MCF 10A (cell line): Measurements from ENCODE around the gene MRRF. TPM values are rescaled to one million over a fixed set of nuclear protein-coding genes. Genes with fewer than 3 reads are reported as not detected.

Experiments
- BruUV-seq: library from RNA; stranded (reverse); fragments of 400-500 nt; replicated peaks from 2 replicates; lab custom pipeline; 2021; lab: Mats Ljungman, UMichigan
- CTCF ChIA-PET: fragments of 300-600 bp; sonication (Branson Sonifier 250); formaldehyde crosslinking; extraction: SDS; loops from one replicate; lab custom pipeline; 2021; ENCODE audit warnings: antibody characterized with exemption, inconsistent platforms; lab: Yijun Ruan, JAX
- POLR2A ChIA-PET: fragments of 300-600, 350-650 bp; sonication (Branson Sonifier 250); formaldehyde crosslinking; extraction: SDS; loops from one replicate; lab custom pipeline; 2020; ENCODE audit warnings: antibody characterized with exemption, inconsistent platforms; lab: Yijun Ruan, JAX
- DNase-seq: peaks from one replicate; pipeline ENCODE4 v3.0.0-alpha.2; 2018; ENCODE audit not compliant: unreplicated experiment
- H3K27ac Mint-ChIP-seq: one replicate; pipeline ENCODE4 v1.8.0; 2022; ENCODE audit warnings: mild to moderate bottlenecking, low read depth, mixed read lengths; ENCODE audit not compliant: unreplicated experiment
- H3K27me3 Mint-ChIP-seq: one replicate; pipeline ENCODE4 v1.8.0; 2022; ENCODE audit warnings: mixed read lengths; ENCODE audit not compliant: insufficient read depth, unreplicated experiment
- H3K36me3 Mint-ChIP-seq: one replicate; pipeline ENCODE4 v1.8.0; 2022; ENCODE audit warnings: mild to moderate bottlenecking, moderate library complexity, mixed read lengths; ENCODE audit not compliant: insufficient read depth, unreplicated experiment
- H3K4me1 Mint-ChIP-seq: one replicate; pipeline ENCODE4 v1.8.0; 2022; ENCODE audit warnings: mixed read lengths; ENCODE audit not compliant: insufficient read depth, unreplicated experiment
- H3K4me3 Mint-ChIP-seq: one replicate; pipeline ENCODE4 v1.8.0; 2022; ENCODE audit warnings: mild to moderate bottlenecking, moderate library complexity, mixed read lengths; ENCODE audit not compliant: unreplicated experiment
- H3K9me3 Mint-ChIP-seq: one replicate; pipeline ENCODE4 v1.8.0; 2022; ENCODE audit warnings: mixed read lengths; ENCODE audit not compliant: unreplicated experiment
- intact Hi-C: fragments of 100-400 bp; cut with micrococcal nuclease; formaldehyde crosslinking; loops from 2 replicates; pipeline ENCODE4 v1.14.1; 2022
- total RNA-seq: library from RNA; stranded (reverse); gene quantifications from 2 replicates; pipeline ENCODE4 v1.2.3, GENCODE V29; 2022
- TF ChIP-seq, protein P1 (sequence below): fragments of 200-600 bp; IDR thresholded peaks from one replicate; pipeline ENCODE4 v1.8.0; 2022; ENCODE audit warnings: antibody characterized with exemption, mild to moderate bottlenecking; ENCODE audit not compliant: unreplicated experiment

MRRF gene
- total RNA-seq, 1 experiment from 2014 or later: 90.3 TPM

GRCh38 chr9:122246666-122247065 lies 18.0 kb upstream of the MRRF start:
- CTCF ChIA-PET: interaction anchor here (2.2 kb wide), 1 partner anchor 18 kb away, joined by 7 read pairs; the partner anchor contains the start of genes MRRF and RBM18
- H3K4me1 Mint-ChIP-seq: peaks cover 18% of the 10 kb centered on the region
- POLR2A ChIA-PET: interaction anchor here (1.2 to 2.6 kb wide), 3 partner anchors 18 to 206 kb away, joined by 3 to 21 read pairs (median 6); partner anchors contain the start of genes MRRF and RBM18
- intact Hi-C loops: no loop called here
- TF ChIP-seq, protein P1, sequence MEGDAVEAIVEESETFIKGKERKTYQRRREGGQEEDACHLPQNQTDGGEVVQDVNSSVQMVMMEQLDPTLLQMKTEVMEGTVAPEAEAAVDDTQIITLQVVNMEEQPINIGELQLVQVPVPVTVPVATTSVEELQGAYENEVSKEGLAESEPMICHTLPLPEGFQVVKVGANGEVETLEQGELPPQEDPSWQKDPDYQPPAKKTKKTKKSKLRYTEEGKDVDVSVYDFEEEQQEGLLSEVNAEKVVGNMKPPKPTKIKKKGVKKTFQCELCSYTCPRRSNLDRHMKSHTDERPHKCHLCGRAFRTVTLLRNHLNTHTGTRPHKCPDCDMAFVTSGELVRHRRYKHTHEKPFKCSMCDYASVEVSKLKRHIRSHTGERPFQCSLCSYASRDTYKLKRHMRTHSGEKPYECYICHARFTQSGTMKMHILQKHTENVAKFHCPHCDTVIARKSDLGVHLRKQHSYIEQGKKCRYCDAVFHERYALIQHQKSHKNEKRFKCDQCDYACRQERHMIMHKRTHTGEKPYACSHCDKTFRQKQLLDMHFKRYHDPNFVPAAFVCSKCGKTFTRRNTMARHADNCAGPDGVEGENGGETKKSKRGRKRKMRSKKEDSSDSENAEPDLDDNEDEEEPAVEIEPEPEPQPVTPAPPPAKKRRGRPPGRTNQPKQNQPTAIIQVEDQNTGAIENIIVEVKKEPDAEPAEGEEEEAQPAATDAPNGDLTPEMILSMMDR: no peak
- no peaks in the 10 kb centered on the region for H3K9me3 Mint-ChIP-seq
- H3K27me3 Mint-ChIP-seq: no peaks in the 10 kb centered on the region
- no TSS peak for BruUV-seq
- H3K27ac Mint-ChIP-seq: peak overlapping the region; percentile 91
- H3K4me3 Mint-ChIP-seq: no peak overlapping the region
- peaks cover 90% of the 10 kb centered on the region for H3K36me3 Mint-ChIP-seq
- DNase-seq: no peak

- DNase-seq: peak; percentile 91
- Mint-ChIP-seq H3K27me3 (no peaks in the 10 kb centered on the region), H3K27ac (peak overlapping the region; percentile 91), H3K9me3 (no peaks in the 10 kb centered on the region), H3K36me3 (peaks cover 93% of the 10 kb centered on the region), H3K4me1 (peaks cover 19% of the 10 kb centered on the region), H3K4me3 (peak overlapping the region; percentile 62)
- TF ChIP-seq, protein P1: no peak
- BruUV-seq: no TSS peak
- POLR2A ChIA-PET: interaction anchor here (0.7 to 4.3 kb wide), 5 partner anchors 11 to 128 kb away, joined by 3 to 72 read pairs (median 5); partner anchors contain the start of genes MORN5, MRRF, NDUFA8 and RBM18
- intact Hi-C loops: no loop called here
- CTCF ChIA-PET: interaction anchor here (0.9 to 1.5 kb wide), 4 partner anchors 14 to 216 kb away, joined by 3 to 5 read pairs (median 4); no protein-coding TSS in a partner anchor
Observed at GRCh38 chr9:122248448-122248865, 16.2 kb upstream of the MRRF start.

- Mint-ChIP-seq H3K4me3 (no peak overlapping the region), H3K9me3 (no peaks in the 10 kb centered on the region), H3K27ac (peak overlapping the region; percentile 82), H3K27me3 (no peaks in the 10 kb centered on the region), H3K36me3 (peaks cover 83% of the 10 kb centered on the region), H3K4me1 (peaks cover 17% of the 10 kb centered on the region)
- intact Hi-C loops: no loop called here
- BruUV-seq: no TSS peak
- CTCF ChIA-PET: interaction anchor here (0.5 to 1.0 kb wide), 2 partner anchors 10 to 501 kb away, joined by 3 to 4 read pairs; no protein-coding TSS in a partner anchor
- TF ChIP-seq, protein P1: no peak
- DNase-seq: no peak
- POLR2A ChIA-PET: interaction anchor here (0.6 to 4.3 kb wide), 3 partner anchors 13 to 69 kb away, joined by 3 to 72 read pairs (median 11); partner anchors contain the start of genes MRRF and RBM18
Observed at GRCh38 chr9:122251351-122251750, 13.3 kb upstream of the MRRF start.

- ChIA-PET POLR2A (interaction anchor here (0.9 to 1.5 kb wide), 4 partner anchors 9 to 24 kb away, joined by 3 to 11 read pairs (median 6); partner anchors contain the start of genes MRRF and RBM18), CTCF (interaction anchor here (1.2 kb wide), 1 partner anchor 200 kb away, joined by 3 read pairs; no protein-coding TSS in a partner anchor)
- Mint-ChIP-seq H3K4me1 (peaks cover 13% of the 10 kb centered on the region), H3K27me3 (no peaks in the 10 kb centered on the region), H3K9me3 (no peaks in the 10 kb centered on the region), H3K4me3 (no peak overlapping the region), H3K36me3 (peaks cover 79% of the 10 kb centered on the region), H3K27ac (peak overlapping the region; percentile 82)
- intact Hi-C loops: no loop called here
- no peak for DNase-seq
- TF ChIP-seq, protein P1: no peak
- BruUV-seq: no TSS peak
Observed at GRCh38 chr9:122252796-122253195, 11.9 kb upstream of the MRRF start.
